Measurements from ENCODE around the gene GUCA2A. TPM values are rescaled to one million over a fixed set of nuclear protein-coding genes. Genes with fewer than 3 reads are reported as not detected.

The GUCA2A gene
- total and polyA plus RNA-seq, 2 of the 8 experiments (the other 6 are each of a cell fraction or from before 2014, with no cell fraction given) = not detected

GRCh38 chr1:42137766-42138165 is 26.8 kb downstream of the GUCA2A start:
- H4K20me1 ChIP-seq (replicated peaks in 1 of 2; ENCODE audit: control insufficient read depth in 1 of 2, insufficient read depth in 2 of 2, low read length in 2 of 2) = no peaks in the 10 kb centered on the region
- H2BK120ac ChIP-seq (replicated peaks; ENCODE audit: low read depth, low read length) = no peak overlapping the region
- no peak overlapping the region for H2BK5ac ChIP-seq (ENCODE audit: low read depth, low read length)
- no peak overlapping the region for H3K27ac ChIP-seq (ENCODE audit: low read depth, low read length)
- H3K36me3 ChIP-seq (ENCODE audit: control insufficient read depth in 2 of 4, insufficient read depth in 4 of 4, low read length in 3 of 4) = no peaks in the 10 kb centered on the region
- H4K5ac ChIP-seq (ENCODE audit: insufficient read length, low read depth, low read length) = no peak overlapping the region
- H3K4me3 ChIP-seq (ENCODE audit: extremely low read depth in 1 of 4, insufficient read depth in 2 of 4, low read depth in 3 of 4, low read length in 4 of 4) = no peak overlapping the region
- no peaks in the 10 kb centered on the region for H3K79me1 ChIP-seq (ENCODE audit: low read depth, low read length)
- no peak overlapping the region for H3K14ac ChIP-seq (ENCODE audit: insufficient read length)
- H4K8ac ChIP-seq (ENCODE audit: extremely low read depth, insufficient read depth, low read length) = no peak overlapping the region
- H3K23me2 ChIP-seq (ENCODE audit: low read depth, low read length) = no peaks in the 10 kb centered on the region
- no peak overlapping the region for H2AFZ ChIP-seq (ENCODE audit: low read length)
- H2BK15ac ChIP-seq (ENCODE audit: low read length) = no peak overlapping the region
- H3K79me2 ChIP-seq (ENCODE audit: control insufficient read depth in 1 of 2, insufficient read depth in 2 of 2, low read length in 2 of 2) = no peaks in the 10 kb centered on the region
- no peaks in the 10 kb centered on the region for H3K9me3 ChIP-seq (ENCODE audit: insufficient read depth in 2 of 2, low read depth in 1 of 2, low read length in 1 of 2)
- H3K23ac ChIP-seq (ENCODE audit: insufficient read length) = no peak overlapping the region
- H2AK5ac ChIP-seq (ENCODE audit: low read depth, low read length) = no peak overlapping the region
- DNase-seq (ENCODE audit: low read depth in 1 of 2, low spot score in 2 of 2) = peak in 1 of 2 experiments; percentile 33
- ChIA-PET CTCF (ENCODE audit: partially characterized antibody) (interaction anchor here (0.7 to 1.3 kb wide), 3 partner anchors 9 to 520 kb away, joined by 3 to 7 read pairs (median 3); partner anchors contain the start of gene PPIH), POLR2A (ENCODE audit: partially characterized antibody) (no interaction called here)
- no peak overlapping the region for H3K4ac ChIP-seq (replicated peaks; ENCODE audit: insufficient read length, low read depth, low read length)
- WGBS, 2 experiments (ENCODE audit: extremely low coverage in 1 of 2, insufficient coverage in 1 of 2, insufficient read length in 1 of 2, insufficient replicate concordance in 2 of 2, low coverage in 1 of 2, low lambda C conversion rate in 2 of 2, missing lambda C conversion rate in 1 of 2) = 83% methylated on average over 10 of the region's 10 CpGs; no CpG with 5 or more reads in 1 of the 2 experiments
- no peak for FAIRE-seq
- H3K27me3 ChIP-seq (replicated peaks in 1 of 4; ENCODE audit: control insufficient read depth in 3 of 4, extremely low read depth in 1 of 4, insufficient read depth in 3 of 4, low read length in 3 of 4) = no peaks in the 10 kb centered on the region
- no peak overlapping the region for H2BK12ac ChIP-seq (ENCODE audit: low read depth, low read length)
- H3K4me2 ChIP-seq (ENCODE audit: insufficient read depth in 1 of 2, low read depth in 2 of 2, low read length in 2 of 2) = no peak overlapping the region
- H2BK20ac ChIP-seq (ENCODE audit: low read length) = no peak overlapping the region
- H4K91ac ChIP-seq (replicated peaks; ENCODE audit: insufficient read length, low read length) = no peak overlapping the region
- H3K4me1 ChIP-seq (replicated peaks in 1 of 4; ENCODE audit: control insufficient read depth in 3 of 4, insufficient read depth in 4 of 4, low read length in 3 of 4) = peaks cover 0 to 2% (median 0%) of the 10 kb centered on the region in 4 experiments; a peak in 2 of 7 replicates
- no peak overlapping the region for H3K56ac ChIP-seq (replicated peaks; ENCODE audit: insufficient read length, low read depth, low read length)
- no peak overlapping the region for H3K9ac ChIP-seq (replicated peaks in 1 of 4; ENCODE audit: extremely low read depth in 1 of 4, low read depth in 3 of 4, low read length in 3 of 4)
- H3K18ac ChIP-seq (ENCODE audit: extremely low read depth, low read length) = no peak overlapping the region
- TF ChIP-seq SAP30 (IDR thresholded peaks at IDR 0.05; ENCODE audit: insufficient read depth, insufficient replicate concordance, low read length) (no peak), PHF8 (conservative IDR thresholded peaks at IDR 0.05; ENCODE audit: low read depth, low read length) (no peak), POLR2A (IDR thresholded peaks at IDR 0.05; ENCODE audit: control extremely low read depth in 1 of 2, low read depth in 2 of 2, low read length in 2 of 2) (no peak), EGR1 (IDR thresholded peaks at IDR 0.05; ENCODE audit: borderline replicate concordance, low read depth, low read length) (no peak), JUN (IDR thresholded peaks at IDR 0.05; ENCODE audit: low read depth, low read length) (no peak), RAD21 (IDR thresholded peaks at IDR 0.05 in 1 of 2, conservative IDR thresholded peaks at IDR 0.05 in 1 of 2; ENCODE audit: low read depth in 2 of 2, low read length in 2 of 2) (no peak), SRF (IDR thresholded peaks at IDR 0.05; ENCODE audit: low read depth, low read length) (no peak), SP1 (IDR thresholded peaks at IDR 0.05; ENCODE audit: low read depth, low read length) (no peak), NANOG (IDR thresholded peaks at IDR 0.05; ENCODE audit: insufficient read depth, low read depth, low read length, poor library complexity, severe bottlenecking) (no peak), MAX (IDR thresholded peaks at IDR 0.05) (no peak), CBX8 (IDR thresholded peaks at IDR 0.05; ENCODE audit: borderline replicate concordance, low read depth, low read length) (no peak), TBP (IDR thresholded peaks at IDR 0.05; ENCODE audit: low read depth, low read length) (no peak), YY1 (IDR thresholded peaks at IDR 0.05; ENCODE audit: low read depth, low read length) (no peak)
- TF ChIP-seq, protein P1, sequence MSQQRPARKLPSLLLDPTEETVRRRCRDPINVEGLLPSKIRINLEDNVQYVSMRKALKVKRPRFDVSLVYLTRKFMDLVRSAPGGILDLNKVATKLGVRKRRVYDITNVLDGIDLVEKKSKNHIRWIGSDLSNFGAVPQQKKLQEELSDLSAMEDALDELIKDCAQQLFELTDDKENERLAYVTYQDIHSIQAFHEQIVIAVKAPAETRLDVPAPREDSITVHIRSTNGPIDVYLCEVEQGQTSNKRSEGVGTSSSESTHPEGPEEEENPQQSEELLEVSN (IDR thresholded peaks at IDR 0.05) = no peak

All from H1 (cell line).